Lung (tissue), 12 donors: Measurements from ENCODE around the gene SKIL. TPM values are rescaled to one million over a fixed set of nuclear protein-coding genes. Genes with fewer than 3 reads are reported as not detected.

Experiments used
- ATAC-seq: fragments of 200-7000 bp; cut with Tn5 transposase; one replicate; pipeline ENCODE4 v1.9.1; 2020; ENCODE audit warnings: moderate number of reproducible peaks; ENCODE audit not compliant: insufficient read depth, low FRiP score
- DNase-seq, 3 donors: peaks; one replicate each; pipeline ENCODE4 v3.0.0-alpha.2; 2013 to 2017
- H3K27ac ChIP-seq, 2 donors: one replicate each; pipeline ENCODE4 v1.5.1; 2013; ENCODE audit warnings: mild to moderate bottlenecking in 2 of 2, moderate library complexity in 2 of 2, control low read depth in 1 of 2, inconsistent platforms in 1 of 2, low read depth in 1 of 2, low read length in 1 of 2
- H3K27me3 ChIP-seq, 3 donors: one replicate each; pipeline ENCODE4 v1.5.1; 2013; ENCODE audit warnings: low read length in 2 of 3; ENCODE audit not compliant: control insufficient read depth in 3 of 3, insufficient read depth in 3 of 3
- H3K36me3 ChIP-seq, 4 donors: one replicate each; pipeline ENCODE4 v1.5.1; 2013; ENCODE audit warnings: low read length in 4 of 4, mild to moderate bottlenecking in 1 of 4, moderate library complexity in 1 of 4; ENCODE audit not compliant: control insufficient read depth in 4 of 4, insufficient read depth in 4 of 4
- H3K4me1 ChIP-seq, 5 donors: one replicate each; pipeline ENCODE4 v1.5.1; 2013; ENCODE audit warnings: low read length in 5 of 5, mild to moderate bottlenecking in 2 of 5, moderate library complexity in 1 of 5; ENCODE audit not compliant: control insufficient read depth in 5 of 5, insufficient read depth in 5 of 5
- H3K4me3 ChIP-seq: one replicate; pipeline ENCODE4 v1.5.1; 2013; ENCODE audit warnings: mild to moderate bottlenecking, control low read depth, moderate library complexity
- H3K9ac ChIP-seq, 2 donors: one replicate each; pipeline ENCODE4 v1.5.1; 2013; ENCODE audit warnings: low read length in 2 of 2, control low read depth in 1 of 2; ENCODE audit not compliant: insufficient read depth in 1 of 2
- H3K9me3 ChIP-seq, 4 donors: one replicate each; pipeline ENCODE4 v1.5.1; 2013; ENCODE audit warnings: low read length in 3 of 4, mild to moderate bottlenecking in 1 of 4, moderate library complexity in 1 of 4; ENCODE audit not compliant: control insufficient read depth in 4 of 4, insufficient read depth in 3 of 4
- CTCF ChIP-seq: IDR thresholded peaks from 2 replicates; pipeline ENCODE4 v1.5.1; 2012; ENCODE audit warnings: mild to moderate bottlenecking; ENCODE audit errors: control extremely low read depth, extremely low read depth
- WGBS, 2 donors: extraction: QIAGEN DNeasy Blood & Tissue Kit; methylation state at CpG; one replicate each; pipeline ENCODE4 v1.1.7; 2013; 5-methylcytosine and 5-hydroxymethylcytosine counted together
- polyA plus RNA-seq, 2 donors: library from polyadenylated mRNA; stranded (reverse); fragments of 200-250 nt; gene quantifications; one replicate each; pipeline ENCODE4 v1.2.1, GENCODE V29; 2013
- total RNA-seq, 2 donors: library from RNA; depleted of rRNA in 1 of 2; stranded (reverse); fragments of >200 nt in 1 of 2; gene quantifications; one replicate each; pipeline ENCODE4 v1.2.1, GENCODE V29; 2014 to 2021
- donor health status: control.
- donor health status: control.
- donor health status: Bipolar disorder and iron deficiency.
- donor health status: healthy.
- donor health status: DM: yes; HTN: yes; CAD: no.

The SKIL gene
- total and polyA plus RNA-seq, 4 donors, result 16.5 to 110 (median 38.5) TPM

- no peak for TF ChIP-seq CTCF
- H3K27ac ChIP-seq, result peak overlapping the region in 1 of 2 donors; percentile 78
- ATAC-seq, result no peak
- H3K27me3 ChIP-seq, result peaks cover 4 to 12% (median 7%) of the 10 kb centered on the region in 3 donors
- H3K9me3 ChIP-seq, result peaks cover 0 to 1% (median 0%) of the 10 kb centered on the region in 4 donors
- H3K4me1 ChIP-seq, result peaks cover 0 to 20% (median 5%) of the 10 kb centered on the region in 5 donors
- H3K9ac ChIP-seq, result no peak overlapping the region
- peak overlapping the region; percentile 38 for H3K4me3 ChIP-seq
- H3K36me3 ChIP-seq, result no peaks in the 10 kb centered on the region
- whole genome bisulfite sequencing, 2 donors, result 2 to 6% methylated on average over 58 of the region's 58 CpGs
- DNase-seq, result peak; percentile 50 to 59 (median 53)
Observed at GRCh38 chr3:170419557-170420087, 62.1 kb downstream of the SKIL start.

DNA sequence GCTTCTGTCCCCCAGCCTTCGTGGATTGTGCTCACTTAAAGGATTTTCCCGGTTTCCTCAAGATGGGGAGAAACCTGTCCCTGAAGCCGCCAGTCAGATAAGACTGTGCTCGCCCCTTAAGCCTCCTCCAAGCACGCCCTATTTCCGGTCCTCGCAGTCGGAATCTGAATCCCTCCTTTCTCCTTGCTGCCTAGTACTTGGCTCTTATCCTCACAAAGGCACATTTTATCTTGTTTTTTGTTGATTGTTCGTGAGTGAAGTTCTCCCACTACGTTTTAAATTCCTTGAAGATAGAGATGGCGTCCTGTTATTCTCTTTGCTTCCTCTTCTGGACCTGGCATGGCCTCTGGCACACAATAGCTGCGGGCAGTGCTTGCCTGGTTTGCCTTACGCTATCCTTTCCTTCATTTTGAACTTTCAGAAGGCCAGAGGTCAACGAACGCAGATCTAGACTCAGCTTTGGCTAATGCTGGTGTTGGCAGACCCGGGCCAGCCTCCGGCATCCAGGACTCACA lies 62.8 kb downstream of the SKIL start:
- DNase-seq, result peak; percentile 28 to 50 (median 49)

DNA sequence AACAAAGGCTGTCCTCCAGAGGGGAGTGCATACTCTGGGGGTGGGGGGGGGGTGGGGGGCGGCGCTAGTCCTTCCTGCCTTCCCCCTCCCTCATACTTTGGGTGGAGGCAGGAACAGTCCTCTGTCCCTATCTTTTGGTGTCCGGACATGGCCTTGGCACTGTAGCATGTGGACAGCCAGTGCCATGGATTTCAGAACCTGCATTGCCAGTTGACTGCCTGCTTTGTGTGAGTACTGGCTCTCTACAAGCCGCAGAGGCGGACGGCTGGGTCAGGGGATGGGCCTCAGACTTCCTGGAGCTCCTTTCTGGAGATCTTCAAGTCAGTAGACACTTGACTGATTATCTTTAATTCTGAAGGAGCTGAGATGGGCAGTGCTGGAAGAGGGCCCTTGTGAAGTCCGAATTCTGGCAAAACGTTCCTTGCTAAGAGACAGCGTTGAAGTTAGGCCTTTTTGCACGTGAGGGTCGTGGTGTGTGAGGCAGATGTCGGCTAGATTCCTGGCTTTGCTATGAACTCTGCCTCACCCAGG lies 63.7 kb downstream of the SKIL start:
- ATAC-seq, result no peak
- TF ChIP-seq CTCF, result no peak
- H3K9ac ChIP-seq, result no peak overlapping the region
- H3K4me1 ChIP-seq, result peaks cover 0 to 20% (median 5%) of the 10 kb centered on the region in 5 donors
- peaks cover 4 to 12% (median 7%) of the 10 kb centered on the region in 3 donors for H3K27me3 ChIP-seq
- WGBS, 2 donors, result 55 to 75% methylated on average over 12 of the region's 12 CpGs
- peak overlapping the region in 1 of 2 donors; percentile 71 for H3K27ac ChIP-seq
- H3K4me3 ChIP-seq, result no peak overlapping the region
- no peaks in the 10 kb centered on the region for H3K36me3 ChIP-seq
- peaks cover 0 to 1% (median 0%) of the 10 kb centered on the region in 4 donors for H3K9me3 ChIP-seq
- DNase-seq, result peak; percentile 15 to 47 (median 38)

More for the DNA sequence above, 62.8 kb downstream of the SKIL start:
- no peak for ATAC-seq
- TF ChIP-seq CTCF, result no peak
- WGBS, 2 donors, result 46 to 59% methylated on average over 17 of the region's 17 CpGs
- H3K9me3 ChIP-seq, result peaks cover 0 to 1% (median 0%) of the 10 kb centered on the region in 4 donors
- no peaks in the 10 kb centered on the region for H3K36me3 ChIP-seq
- H3K4me1 ChIP-seq, result peaks cover 0 to 20% (median 5%) of the 10 kb centered on the region in 5 donors
- H3K9ac ChIP-seq, result no peak overlapping the region
- peaks cover 4 to 12% (median 7%) of the 10 kb centered on the region in 3 donors for H3K27me3 ChIP-seq
- H3K27ac ChIP-seq, result peak overlapping the region in 1 of 2 donors; percentile 78
- no peak overlapping the region for H3K4me3 ChIP-seq
